Activated B cell treated with CpG ODN at 0.5 μM for 24 hours (primary cell): ENCODE data around the gene FOXF1. TPM values are rescaled to one million over a fixed set of nuclear protein-coding genes. Genes with fewer than 3 reads are reported as not detected.

Experiments used
- ATAC-seq: fragments of 200-7000 bp; cut with Tn5 transposase; one replicate; pipeline ENCODE4 v1.10.0; 2021; ENCODE audit warnings: low read depth, mild to moderate bottlenecking, moderate library complexity
- CTCF ChIA-PET: fragments of 350-600 bp; sonication (Branson Sonifier 250); formaldehyde crosslinking; loops from one replicate; lab custom pipeline; 2021; ENCODE audit warnings: antibody characterized with exemption; lab: Charles Lee
- POLR2A ChIA-PET: fragments of 350-600 bp; sonication (Branson Sonifier 250); formaldehyde crosslinking; loops from one replicate; lab custom pipeline; 2021; ENCODE audit warnings: antibody characterized with exemption; lab: Charles Lee
- DNase-seq: peaks from one replicate; pipeline ENCODE4 v3.0.0; 2022
- H3K27ac Mint-ChIP-seq: one replicate; pipeline ENCODE4 v1.8.0; 2020; ENCODE audit warnings: mixed read lengths
- H3K27me3 Mint-ChIP-seq: one replicate; pipeline ENCODE4 v1.8.0; 2021; ENCODE audit warnings: mixed read lengths
- H3K36me3 Mint-ChIP-seq: one replicate; pipeline ENCODE4 v1.8.0; 2021; ENCODE audit warnings: low read depth, mixed read lengths
- H3K4me1 Mint-ChIP-seq: one replicate; pipeline ENCODE4 v1.8.0; 2021; ENCODE audit warnings: mixed read lengths
- H3K4me3 Mint-ChIP-seq: one replicate; pipeline ENCODE4 v1.8.0; 2020; ENCODE audit warnings: mild to moderate bottlenecking, mixed read lengths
- H3K9me3 Mint-ChIP-seq: one replicate; pipeline ENCODE4 v1.8.0; 2020; ENCODE audit warnings: mixed read lengths
- CTCF ChIP-seq: fragments of 200-600 bp; IDR thresholded peaks from one replicate; pipeline ENCODE4 v1.8.0; 2022; ENCODE audit warnings: antibody characterized with exemption, mild to moderate bottlenecking
- intact Hi-C: fragments of 100-400 bp; cut with micrococcal nuclease; formaldehyde crosslinking; loops from one replicate; pipeline ENCODE4 v1.15.1; 2024
- total RNA-seq: library from RNA; stranded (reverse); gene quantifications from 2 replicates; pipeline ENCODE4 v1.2.3, GENCODE V29; 2022

The FOXF1 gene
- total RNA-seq, 1 donor from 2014 or later: not detected

GRCh38 chr16:86522634-86523033, 12.3 kb downstream of the FOXF1 start:
- Mint-ChIP-seq H3K27me3 (peaks cover 35% of the 10 kb centered on the region), H3K27ac (no peak overlapping the region), H3K4me3 (no peak overlapping the region), H3K4me1 (peaks cover 5% of the 10 kb centered on the region), H3K9me3 (no peaks in the 10 kb centered on the region), H3K36me3 (no peaks in the 10 kb centered on the region)
- ATAC-seq (no peak), DNase-seq (no peak)
- no peak for TF ChIP-seq CTCF
- ChIA-PET CTCF (no interaction called here), POLR2A (no interaction called here)
- intact Hi-C loops: no loop called here

DNA sequence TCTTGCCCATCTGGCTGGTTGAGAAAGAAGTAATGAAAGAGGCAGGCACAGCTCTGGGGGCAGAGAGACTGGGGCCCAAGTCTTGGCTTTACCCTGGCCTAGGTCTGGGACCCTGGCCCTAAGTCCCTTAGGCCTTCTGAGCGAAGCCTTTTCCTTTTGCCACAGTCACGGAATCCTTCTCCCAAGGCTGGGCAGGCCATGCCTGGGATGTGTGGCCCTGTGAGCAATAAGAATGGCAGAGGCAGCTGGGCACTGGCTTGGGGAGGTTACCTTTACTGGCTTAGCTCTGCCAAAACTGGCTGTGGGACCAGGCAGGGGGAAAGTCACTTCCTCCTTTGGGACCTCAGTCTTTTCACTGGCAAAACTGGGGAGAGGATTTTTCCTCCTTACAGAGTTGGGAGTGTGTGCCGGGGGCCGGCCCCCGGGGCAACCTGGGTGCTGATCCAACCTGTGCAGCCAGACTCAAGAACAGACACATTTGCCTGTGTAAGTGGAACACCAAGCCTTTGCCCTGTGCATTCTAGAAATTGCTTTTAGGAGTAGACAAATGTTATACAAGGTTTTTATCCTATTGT, 12.9 kb downstream of the FOXF1 start:
- peaks cover 5% of the 10 kb centered on the region for H3K4me1 Mint-ChIP-seq
- intact Hi-C loops: no loop called here
- CTCF ChIA-PET: no interaction called here
- no peak for TF ChIP-seq CTCF
- ATAC-seq: no peak
- H3K27me3 Mint-ChIP-seq: peaks cover 29% of the 10 kb centered on the region
- no peak overlapping the region for H3K27ac Mint-ChIP-seq
- H3K9me3 Mint-ChIP-seq: no peaks in the 10 kb centered on the region
- H3K4me3 Mint-ChIP-seq: no peak overlapping the region
- no peak for DNase-seq
- POLR2A ChIA-PET: no interaction called here
- H3K36me3 Mint-ChIP-seq: no peaks in the 10 kb centered on the region

DNA sequence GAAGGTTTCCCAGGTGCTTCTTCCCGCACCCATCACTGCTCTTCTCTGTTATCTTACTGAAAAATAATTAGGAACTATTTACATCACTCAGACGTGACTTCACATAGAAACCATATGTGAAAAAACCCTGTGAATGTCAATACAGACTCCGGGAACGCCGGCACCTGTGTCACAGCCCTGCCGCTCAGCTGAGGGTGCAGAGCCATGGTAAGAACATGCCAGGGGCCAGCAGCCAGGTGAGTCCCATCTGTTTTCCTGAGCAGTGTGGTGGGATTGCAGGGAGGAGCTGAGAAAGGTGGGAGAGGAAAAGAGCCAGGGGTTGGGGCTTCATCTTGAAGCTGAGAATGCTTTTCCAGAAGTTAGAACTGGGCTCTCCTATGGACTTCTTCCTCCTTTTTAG, 13.7 kb downstream of the FOXF1 start:
- H3K4me1 Mint-ChIP-seq: peaks cover 5% of the 10 kb centered on the region
- DNase-seq (no peak), ATAC-seq (no peak)
- no peak overlapping the region for H3K4me3 Mint-ChIP-seq
- H3K27me3 Mint-ChIP-seq: peaks cover 23% of the 10 kb centered on the region
- TF ChIP-seq CTCF: no peak
- H3K9me3 Mint-ChIP-seq: no peaks in the 10 kb centered on the region
- H3K36me3 Mint-ChIP-seq: no peaks in the 10 kb centered on the region
- intact Hi-C loops: no loop called here
- CTCF ChIA-PET: no interaction called here
- no peak overlapping the region for H3K27ac Mint-ChIP-seq
- POLR2A ChIA-PET: no interaction called here

- intact Hi-C loops: no loop called here
- ChIA-PET CTCF (no interaction called here), POLR2A (no interaction called here)
- ATAC-seq: no peak
- Mint-ChIP-seq H3K36me3 (peaks cover 2% of the 10 kb centered on the region), H3K9me3 (no peaks in the 10 kb centered on the region), H3K27me3 (peaks cover 13% of the 10 kb centered on the region), H3K27ac (no peak overlapping the region), H3K4me1 (no peaks in the 10 kb centered on the region), H3K4me3 (no peak overlapping the region)
- no peak for DNase-seq
- TF ChIP-seq CTCF: no peak
These were observed 15.4 kb downstream of the FOXF1 start for GRCh38 chr16:86525696-86526095.

GRCh38 chr16:86527366-86527765, 17.0 kb downstream of the FOXF1 start:
- H3K36me3 Mint-ChIP-seq: peaks cover 8% of the 10 kb centered on the region
- no peaks in the 10 kb centered on the region for H3K4me1 Mint-ChIP-seq
- intact Hi-C loops: no loop called here
- no peak overlapping the region for H3K27ac Mint-ChIP-seq
- ATAC-seq: no peak
- POLR2A ChIA-PET: no interaction called here
- CTCF ChIA-PET: no interaction called here
- no peaks in the 10 kb centered on the region for H3K9me3 Mint-ChIP-seq
- H3K27me3 Mint-ChIP-seq: peaks cover 5% of the 10 kb centered on the region
- TF ChIP-seq CTCF: no peak
- no peak for DNase-seq
- H3K4me3 Mint-ChIP-seq: no peak overlapping the region
